ENCODE data around the gene SPTBN5. TPM values are rescaled to one million over a fixed set of nuclear protein-coding genes. Genes with fewer than 3 reads are reported as not detected.

SPTBN5 gene
- total and polyA plus RNA-seq, 4 donors: 1.6 to 3.5 (median 1.9) TPM

- DNase-seq (no peak), ATAC-seq (ENCODE audit: insufficient read depth, low FRiP score) (no peak)
- 94 to 95% methylated on average over 6 of the region's 6 CpGs for WGBS, 2 donors
- Histone ChIP-seq H3K9ac (ENCODE audit: insufficient read depth in 1 of 2, low read length in 2 of 2) (no peak overlapping the region), H3K27ac (ENCODE audit: low read depth in 1 of 2, low read length in 1 of 2) (no peak overlapping the region), H3K4me1 (ENCODE audit: control insufficient read depth in 5 of 5, insufficient read depth in 5 of 5, low read length in 5 of 5) (peaks cover 0 to 19% (median 3%) of the 10 kb centered on the region in 5 donors), H3K9me3 (ENCODE audit: control insufficient read depth in 4 of 4, insufficient read depth in 3 of 4, low read length in 3 of 4) (no peaks in the 10 kb centered on the region), H3K4me3 (no peak overlapping the region), H3K27me3 (ENCODE audit: control insufficient read depth in 3 of 3, insufficient read depth in 3 of 3, low read length in 2 of 3) (no peaks in the 10 kb centered on the region), H3K36me3 (ENCODE audit: control insufficient read depth in 4 of 4, insufficient read depth in 4 of 4, low read length in 4 of 4) (no peaks in the 10 kb centered on the region)
- TF ChIP-seq, protein P1, sequence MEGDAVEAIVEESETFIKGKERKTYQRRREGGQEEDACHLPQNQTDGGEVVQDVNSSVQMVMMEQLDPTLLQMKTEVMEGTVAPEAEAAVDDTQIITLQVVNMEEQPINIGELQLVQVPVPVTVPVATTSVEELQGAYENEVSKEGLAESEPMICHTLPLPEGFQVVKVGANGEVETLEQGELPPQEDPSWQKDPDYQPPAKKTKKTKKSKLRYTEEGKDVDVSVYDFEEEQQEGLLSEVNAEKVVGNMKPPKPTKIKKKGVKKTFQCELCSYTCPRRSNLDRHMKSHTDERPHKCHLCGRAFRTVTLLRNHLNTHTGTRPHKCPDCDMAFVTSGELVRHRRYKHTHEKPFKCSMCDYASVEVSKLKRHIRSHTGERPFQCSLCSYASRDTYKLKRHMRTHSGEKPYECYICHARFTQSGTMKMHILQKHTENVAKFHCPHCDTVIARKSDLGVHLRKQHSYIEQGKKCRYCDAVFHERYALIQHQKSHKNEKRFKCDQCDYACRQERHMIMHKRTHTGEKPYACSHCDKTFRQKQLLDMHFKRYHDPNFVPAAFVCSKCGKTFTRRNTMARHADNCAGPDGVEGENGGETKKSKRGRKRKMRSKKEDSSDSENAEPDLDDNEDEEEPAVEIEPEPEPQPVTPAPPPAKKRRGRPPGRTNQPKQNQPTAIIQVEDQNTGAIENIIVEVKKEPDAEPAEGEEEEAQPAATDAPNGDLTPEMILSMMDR (IDR thresholded peaks at IDR 0.05; ENCODE audit: control extremely low read depth, extremely low read depth): no peak
These were observed 3.7 kb downstream of the SPTBN5 start for GRCh38 chr15:41890050-41890690.

DNA sequence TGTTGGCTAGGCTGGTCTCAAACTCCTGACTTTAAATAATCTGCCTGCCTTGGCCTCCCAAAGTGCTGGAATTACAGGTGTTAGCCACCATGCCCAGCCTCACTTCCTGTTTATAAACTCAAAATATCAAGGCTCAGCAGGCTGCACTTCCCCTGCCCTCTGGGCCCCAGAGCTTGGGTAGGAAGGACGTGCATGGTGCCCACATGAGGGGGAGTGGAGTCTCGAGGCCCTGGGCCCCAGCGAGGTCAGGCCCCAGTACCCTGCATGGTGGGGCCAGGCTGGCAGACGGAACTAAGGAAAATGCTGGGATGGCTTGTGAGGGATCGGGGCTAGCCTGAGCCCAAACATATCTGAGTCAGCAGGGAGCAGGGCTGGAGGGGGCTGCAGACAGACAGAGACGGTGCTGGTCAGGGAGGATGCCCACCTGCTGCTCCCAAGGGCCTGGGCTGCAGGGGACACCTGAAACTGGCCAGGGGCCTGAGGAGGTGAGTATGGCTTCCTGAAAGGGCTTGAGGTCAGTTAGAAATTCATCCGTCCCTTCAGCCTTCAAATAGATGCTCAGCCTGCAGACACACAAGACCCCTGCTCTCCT lies 5.1 kb downstream of the SPTBN5 start:
- WGBS, 2 donors: 70 to 73% methylated on average over 7 of the region's 7 CpGs
- ATAC-seq (ENCODE audit: insufficient read depth, low FRiP score) (no peak), DNase-seq (no peak)

GRCh38 chr15:41887893-41888292 lies 6.0 kb downstream of the SPTBN5 start:
- Histone ChIP-seq H3K9ac (ENCODE audit: insufficient read depth in 1 of 2, low read length in 2 of 2) (no peak overlapping the region), H3K27me3 (ENCODE audit: control insufficient read depth in 3 of 3, insufficient read depth in 3 of 3, low read length in 2 of 3) (no peaks in the 10 kb centered on the region), H3K4me1 (ENCODE audit: control insufficient read depth in 5 of 5, insufficient read depth in 5 of 5, low read length in 5 of 5) (peaks cover 0 to 3% (median 0%) of the 10 kb centered on the region in 5 donors), H3K9me3 (ENCODE audit: control insufficient read depth in 4 of 4, insufficient read depth in 3 of 4, low read length in 3 of 4) (no peaks in the 10 kb centered on the region), H3K4me3 (no peak overlapping the region), H3K27ac (ENCODE audit: low read depth in 1 of 2, low read length in 1 of 2) (no peak overlapping the region), H3K36me3 (ENCODE audit: control insufficient read depth in 4 of 4, insufficient read depth in 4 of 4, low read length in 4 of 4) (no peaks in the 10 kb centered on the region)
- no peak for DNase-seq
- WGBS, 2 donors: 91 to 93% methylated on average over 9 of the region's 9 CpGs
- TF ChIP-seq, protein P1 (IDR thresholded peaks at IDR 0.05; ENCODE audit: control extremely low read depth, extremely low read depth): no peak
- no peak for ATAC-seq (ENCODE audit: insufficient read depth, low FRiP score)

More for the DNA sequence above, 5.1 kb downstream of the SPTBN5 start:
- Histone ChIP-seq H3K9me3 (ENCODE audit: control insufficient read depth in 4 of 4, insufficient read depth in 3 of 4, low read length in 3 of 4) (no peaks in the 10 kb centered on the region), H3K4me3 (no peak overlapping the region), H3K36me3 (ENCODE audit: control insufficient read depth in 4 of 4, insufficient read depth in 4 of 4, low read length in 4 of 4) (no peaks in the 10 kb centered on the region), H3K27me3 (ENCODE audit: control insufficient read depth in 3 of 3, insufficient read depth in 3 of 3, low read length in 2 of 3) (no peaks in the 10 kb centered on the region), H3K4me1 (ENCODE audit: control insufficient read depth in 5 of 5, insufficient read depth in 5 of 5, low read length in 5 of 5) (peaks cover 0 to 4% (median 0%) of the 10 kb centered on the region in 5 donors), H3K27ac (ENCODE audit: low read depth in 1 of 2, low read length in 1 of 2) (no peak overlapping the region), H3K9ac (ENCODE audit: insufficient read depth in 1 of 2, low read length in 2 of 2) (no peak overlapping the region)
- TF ChIP-seq, protein P1 (IDR thresholded peaks at IDR 0.05; ENCODE audit: control extremely low read depth, extremely low read depth): no peak

Measured in lung (tissue), 12 donors.